IPS-NIHi7 (cell line): ENCODE measurements around the gene PHACTR4.
"Not testable (repeated sequence)": the region's sequence is repeated elsewhere in the genome, so short reads cannot be mapped to it uniquely, and the experiment has no call there.

Experiments used
- DNase-seq: peaks from one replicate; pipeline ENCODE4 v3.0.0; 2012; ENCODE audit warnings: mixed read lengths; ENCODE audit errors: extremely low spot score

The PHACTR4 gene

GRCh38 chr1:28521502-28522164 is 152.1 kb downstream of the PHACTR4 start:
- no peak for DNase-seq

- not testable (repeated sequence) for DNase-seq
Measured at GRCh38 chr1:28522537-28522936, 153.0 kb downstream of the PHACTR4 start.

- not testable (repeated sequence) for DNase-seq
Measured at GRCh38 chr1:28525002-28525642, 155.6 kb downstream of the PHACTR4 start.

DNA sequence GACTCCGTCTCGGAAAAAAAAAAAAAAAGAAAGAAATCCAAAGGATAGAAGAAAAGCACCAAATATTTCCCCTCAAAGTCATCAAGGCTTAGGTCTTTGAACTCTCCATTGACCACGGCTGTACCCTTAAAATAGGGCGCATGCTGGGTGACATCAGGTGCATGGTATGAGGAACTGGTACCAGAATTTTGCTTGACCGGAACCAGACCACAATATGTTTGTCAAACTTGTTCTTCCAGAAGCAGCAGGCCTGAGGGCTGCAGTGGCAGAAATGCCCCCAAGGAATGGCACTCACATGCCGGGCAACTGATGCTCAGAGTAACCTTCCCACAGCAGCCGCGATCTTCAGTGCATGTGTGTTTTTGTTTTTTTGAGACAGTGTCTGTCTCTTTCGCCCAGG is 157.3 kb downstream of the PHACTR4 start:
- no peak for DNase-seq

DNA sequence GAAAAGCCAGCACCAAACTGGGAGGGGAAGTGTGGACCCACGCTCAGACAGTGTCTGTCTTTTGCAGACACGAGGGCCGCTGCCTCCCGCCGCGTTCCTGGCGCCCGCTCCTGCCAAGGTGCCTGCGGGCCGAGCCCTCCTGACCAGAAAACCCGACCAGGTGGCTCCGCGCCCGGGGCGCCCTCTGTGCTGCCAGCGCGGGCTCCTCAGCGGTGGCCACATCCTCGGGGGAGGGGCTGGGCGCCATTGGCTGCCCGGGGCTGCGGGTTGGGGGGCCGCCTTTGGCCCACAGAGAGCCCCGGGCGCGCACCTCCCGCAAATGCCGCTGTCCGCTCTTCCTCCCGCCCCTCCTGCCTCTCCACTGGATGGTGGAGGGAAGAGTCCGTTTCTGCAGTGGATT is 160.9 kb downstream of the PHACTR4 start:
- DNase-seq: no peak

DNA sequence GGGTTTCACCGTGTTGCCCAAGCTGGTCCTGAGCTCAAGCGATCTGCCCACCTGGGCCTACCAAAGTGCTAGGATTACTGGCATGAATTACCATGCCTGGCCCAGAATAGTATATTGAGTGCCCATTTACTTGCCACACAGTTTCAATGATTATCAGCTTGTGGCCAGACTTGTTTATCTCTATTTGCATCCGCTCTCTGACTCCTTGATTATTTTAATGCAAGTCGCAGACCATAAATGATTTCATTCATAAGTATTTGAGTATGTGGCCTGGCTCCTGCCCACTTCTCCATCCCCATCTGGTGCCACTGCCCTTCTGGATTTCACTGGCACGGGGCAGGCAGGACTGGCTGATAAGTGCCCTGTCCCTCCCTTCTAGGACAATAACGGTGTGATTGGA is 165.1 kb downstream of the PHACTR4 start:
- no peak for DNase-seq

GRCh38 chr1:28535180-28535579 is 165.6 kb downstream of the PHACTR4 start:
- peak; percentile 4 for DNase-seq

DNA sequence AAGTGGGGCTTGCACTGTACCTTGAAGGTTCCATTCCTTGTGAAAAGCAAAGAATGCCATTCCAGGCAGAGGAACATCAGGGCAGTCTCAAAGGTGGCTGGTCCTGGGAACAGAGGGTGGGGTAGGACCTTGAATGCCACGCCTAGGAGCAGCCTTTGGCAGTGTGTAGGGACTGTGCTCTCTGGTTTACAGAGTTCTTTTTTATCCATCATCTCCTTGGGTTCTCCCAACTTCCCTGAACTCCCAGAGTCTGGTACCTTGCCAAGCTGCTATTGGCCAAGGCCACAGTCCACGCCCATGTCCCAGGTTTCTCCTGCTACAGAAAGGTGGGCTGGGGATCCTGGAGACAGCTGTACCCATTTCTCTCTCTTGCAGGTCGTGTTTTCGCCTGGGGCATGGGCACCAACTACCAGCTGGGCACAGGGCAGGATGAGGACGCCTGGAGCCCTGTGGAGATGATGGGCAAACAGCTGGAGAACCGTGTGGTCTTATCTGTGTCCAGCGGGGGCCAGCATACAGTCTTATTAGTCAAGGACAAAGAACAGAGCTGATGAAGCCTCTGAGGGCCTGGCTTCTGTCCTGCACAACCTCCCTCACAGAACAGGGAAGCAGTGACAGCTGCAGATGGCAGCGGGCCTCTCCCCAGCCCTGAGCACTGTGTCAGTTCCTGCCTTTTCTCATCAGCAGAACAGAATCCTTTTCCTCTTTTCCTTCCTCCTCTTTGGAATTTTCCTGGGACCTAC is 168.1 kb downstream of the PHACTR4 start:
- DNase-seq: no peak

GRCh38 chr1:28538286-28538685 is 168.7 kb downstream of the PHACTR4 start:
- no peak for DNase-seq

GRCh38 chr1:28540651-28541050 is 171.1 kb downstream of the PHACTR4 start:
- DNase-seq: no peak

DNA sequence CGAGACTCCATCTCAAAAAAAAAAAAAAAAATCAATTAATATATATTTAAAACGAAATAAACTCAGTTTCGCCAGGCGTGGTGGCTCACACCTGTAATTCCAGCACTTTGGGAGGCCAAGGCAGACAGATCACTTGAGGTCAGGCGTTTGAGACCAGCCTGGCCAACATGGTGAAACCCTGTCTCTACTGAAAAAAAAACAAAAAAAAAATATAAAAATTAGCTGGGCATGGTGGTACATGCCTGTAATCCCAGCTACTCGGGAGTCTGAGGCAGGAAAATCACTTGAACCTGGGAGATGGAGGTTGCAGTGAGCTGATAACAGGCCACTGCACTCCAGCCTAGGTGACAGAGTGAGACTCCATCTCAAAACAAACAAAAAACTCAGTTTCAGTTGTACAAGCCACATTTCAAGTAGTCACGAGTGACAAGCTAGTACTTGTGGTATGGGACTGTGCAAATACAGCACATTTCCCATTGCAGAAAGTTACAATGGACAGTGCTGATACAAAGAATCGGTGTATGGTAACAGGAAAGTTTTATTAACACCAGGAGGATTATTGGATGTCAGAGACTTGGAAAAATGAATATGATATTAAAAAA is 172.0 kb downstream of the PHACTR4 start:
- not testable (repeated sequence) for DNase-seq

DNA sequence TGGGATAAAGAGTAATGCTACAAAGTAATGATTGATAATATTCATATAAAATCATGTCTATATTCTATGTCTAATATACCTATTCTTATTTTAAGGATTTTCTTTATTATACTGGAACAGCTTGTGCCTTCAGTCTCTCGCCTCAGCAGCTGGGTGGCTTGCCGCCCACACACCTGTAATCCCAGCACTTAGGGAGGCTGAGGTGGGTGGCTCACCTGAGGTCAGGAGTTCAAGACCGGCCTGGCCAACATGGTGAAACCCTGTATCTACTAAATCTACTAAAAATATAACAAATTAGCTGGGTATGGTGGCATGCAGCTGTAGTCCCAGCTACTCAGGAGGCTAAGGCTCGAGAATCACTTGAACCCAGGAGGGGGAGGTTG is 175.7 kb downstream of the PHACTR4 start:
- DNase-seq: no peak

GRCh38 chr1:28548318-28548717 is 178.8 kb downstream of the PHACTR4 start:
- DNase-seq: no peak
